Measurements from ENCODE around the gene C1orf87. TPM values are rescaled to one million over a fixed set of nuclear protein-coding genes. Genes with fewer than 3 reads are reported as not detected.

C1orf87 gene
- total RNA-seq, 1 donor = not detected

DNA sequence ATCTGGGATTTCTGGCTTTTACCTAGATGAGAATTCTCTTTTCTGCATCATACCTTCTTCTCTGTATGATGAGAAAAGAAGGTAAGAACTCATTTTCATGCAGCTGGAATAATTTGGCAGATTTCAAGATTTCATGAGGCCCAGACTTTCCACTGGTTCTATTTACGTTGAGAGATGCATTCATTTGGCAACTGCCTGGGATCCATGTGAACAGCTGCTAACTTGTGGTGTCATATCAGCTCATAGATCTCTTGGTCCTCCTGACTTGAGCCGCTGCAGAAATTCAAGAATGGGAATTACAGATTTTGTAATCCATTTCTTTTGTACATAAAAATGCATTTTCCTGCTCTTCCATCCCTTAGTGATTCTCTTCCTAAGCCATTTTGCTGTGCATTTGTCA, 17.1 kb upstream of the C1orf87 start:
- H3K4me3 ChIP-seq (ENCODE audit: low read depth, low read length) = no peak overlapping the region
- no peak for DNase-seq (ENCODE audit: low read depth)
- TF ChIP-seq, protein P1, sequence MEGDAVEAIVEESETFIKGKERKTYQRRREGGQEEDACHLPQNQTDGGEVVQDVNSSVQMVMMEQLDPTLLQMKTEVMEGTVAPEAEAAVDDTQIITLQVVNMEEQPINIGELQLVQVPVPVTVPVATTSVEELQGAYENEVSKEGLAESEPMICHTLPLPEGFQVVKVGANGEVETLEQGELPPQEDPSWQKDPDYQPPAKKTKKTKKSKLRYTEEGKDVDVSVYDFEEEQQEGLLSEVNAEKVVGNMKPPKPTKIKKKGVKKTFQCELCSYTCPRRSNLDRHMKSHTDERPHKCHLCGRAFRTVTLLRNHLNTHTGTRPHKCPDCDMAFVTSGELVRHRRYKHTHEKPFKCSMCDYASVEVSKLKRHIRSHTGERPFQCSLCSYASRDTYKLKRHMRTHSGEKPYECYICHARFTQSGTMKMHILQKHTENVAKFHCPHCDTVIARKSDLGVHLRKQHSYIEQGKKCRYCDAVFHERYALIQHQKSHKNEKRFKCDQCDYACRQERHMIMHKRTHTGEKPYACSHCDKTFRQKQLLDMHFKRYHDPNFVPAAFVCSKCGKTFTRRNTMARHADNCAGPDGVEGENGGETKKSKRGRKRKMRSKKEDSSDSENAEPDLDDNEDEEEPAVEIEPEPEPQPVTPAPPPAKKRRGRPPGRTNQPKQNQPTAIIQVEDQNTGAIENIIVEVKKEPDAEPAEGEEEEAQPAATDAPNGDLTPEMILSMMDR (IDR thresholded peaks at IDR 0.05; ENCODE audit: insufficient read depth, low read length) = no peak

DNA sequence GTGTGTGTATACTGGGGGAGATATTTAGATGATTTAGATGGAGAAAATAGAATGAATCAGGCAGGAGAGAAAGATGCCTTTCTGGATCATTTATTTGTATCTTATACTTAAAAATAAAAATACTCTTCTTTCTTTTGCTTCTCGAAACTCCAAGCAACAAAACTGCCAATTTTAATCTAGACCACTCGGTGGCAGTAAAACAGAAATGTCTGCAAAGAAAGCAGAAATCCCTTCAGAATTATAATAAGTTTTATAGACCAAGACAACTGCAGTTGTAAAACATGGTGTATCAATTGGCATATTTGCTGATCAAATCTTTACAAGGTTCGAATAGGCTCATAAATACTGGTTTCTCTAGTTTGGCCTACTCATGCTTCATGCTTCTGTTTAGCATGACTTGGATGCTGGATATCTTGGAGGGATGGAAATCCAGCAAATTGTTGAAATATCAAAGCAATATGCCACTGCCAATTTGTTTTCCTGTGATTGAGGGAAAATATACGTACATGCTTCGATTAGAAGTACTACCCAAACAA, 15.1 kb upstream of the C1orf87 start:
- DNase-seq (ENCODE audit: low read depth) = peak; percentile 23

GRCh38 chr1:60087681-60088080, 14.1 kb upstream of the C1orf87 start:
- TF ChIP-seq, protein P1 (IDR thresholded peaks at IDR 0.05; ENCODE audit: insufficient read depth, low read length) = no peak
- no peak for DNase-seq (ENCODE audit: low read depth)
- no peak overlapping the region for H3K4me3 ChIP-seq (ENCODE audit: low read depth, low read length)

More for the DNA sequence above, 15.1 kb upstream of the C1orf87 start:
- TF ChIP-seq, protein P1 (IDR thresholded peaks at IDR 0.05; ENCODE audit: insufficient read depth, low read length) = peak; percentile 41
- H3K4me3 ChIP-seq (ENCODE audit: low read depth, low read length) = no peak overlapping the region

DNA sequence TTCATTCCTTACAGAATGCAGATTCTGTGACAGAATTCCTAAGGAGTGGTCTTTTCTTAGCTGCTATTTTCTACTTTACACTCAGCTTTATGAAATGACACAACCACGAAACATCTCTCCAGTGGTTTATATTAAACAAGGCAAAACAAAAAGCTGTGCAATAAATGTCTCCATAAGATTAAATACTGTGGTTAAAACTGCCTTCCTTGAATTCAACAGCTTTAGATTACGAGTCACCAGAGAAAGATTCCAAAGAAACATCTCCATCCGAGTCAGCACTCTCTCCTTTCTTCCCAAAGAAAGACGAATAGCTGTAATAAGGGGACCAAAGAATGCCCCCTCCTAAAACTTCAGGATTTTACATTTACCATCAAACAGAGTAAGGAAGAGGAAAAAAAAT, 4.6 kb upstream of the C1orf87 start:
- TF ChIP-seq, protein P1 (IDR thresholded peaks at IDR 0.05; ENCODE audit: insufficient read depth, low read length) = no peak
- H3K4me3 ChIP-seq (ENCODE audit: low read depth, low read length) = no peak overlapping the region
- peak; percentile 54 for DNase-seq (ENCODE audit: low read depth)

DNA sequence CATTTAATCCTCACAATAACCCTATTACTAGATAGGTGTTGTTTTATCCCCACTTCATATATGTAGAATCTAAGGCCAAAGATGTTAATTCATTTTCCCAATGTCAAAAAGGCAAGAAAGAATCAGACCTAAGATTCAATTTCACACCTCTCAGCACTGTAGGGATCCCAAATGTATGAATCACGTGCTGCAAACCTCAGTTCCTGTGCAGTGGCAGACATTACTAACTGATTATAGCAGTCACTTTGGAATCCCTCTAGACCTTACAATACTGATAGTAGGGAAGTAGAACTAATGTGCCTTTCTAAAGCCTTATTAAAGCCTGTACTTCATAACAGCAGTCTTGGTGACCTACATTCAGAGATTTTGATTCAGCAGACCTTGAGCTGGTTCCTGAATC, 2.3 kb downstream of the C1orf87 start:
- no peak overlapping the region for H3K4me3 ChIP-seq (ENCODE audit: low read depth, low read length)
- peak; percentile 14 for DNase-seq (ENCODE audit: low read depth)
- TF ChIP-seq, protein P1 (IDR thresholded peaks at IDR 0.05; ENCODE audit: insufficient read depth, low read length) = no peak

DNA sequence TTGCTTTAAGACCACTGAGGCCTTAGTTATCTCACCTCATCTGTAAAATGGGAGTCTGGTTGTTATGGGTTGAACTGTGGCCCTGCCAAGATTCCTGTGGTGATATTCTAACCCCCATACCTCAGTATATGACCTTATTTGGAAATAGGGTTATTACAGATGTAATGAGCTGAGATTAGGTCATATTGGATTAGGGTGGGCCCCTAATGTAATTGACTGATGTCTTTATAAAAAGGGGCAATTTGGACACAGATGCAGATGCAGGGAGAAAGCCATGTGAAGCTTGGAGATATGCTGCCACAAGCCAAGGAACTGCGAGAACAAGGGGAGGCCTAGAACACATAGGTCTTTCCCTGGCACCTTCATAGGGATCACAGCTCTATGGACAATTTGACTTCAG, 3.9 kb downstream of the C1orf87 start:
- peak; percentile 18 for DNase-seq (ENCODE audit: low read depth)
- no peak overlapping the region for H3K4me3 ChIP-seq (ENCODE audit: low read depth, low read length)
- TF ChIP-seq, protein P1 (IDR thresholded peaks at IDR 0.05; ENCODE audit: insufficient read depth, low read length) = no peak
